GM23338 (cell line): ENCODE data around the gene FOXK2. TPM values are rescaled to one million over a fixed set of nuclear protein-coding genes. Genes with fewer than 3 reads are reported as not detected.
"Not testable (repeated sequence)": the region's sequence is repeated elsewhere in the genome, so short reads cannot be mapped to it uniquely, and the experiment has no call there.

Source experiments
- ATAC-seq: fragments of 200-7000 bp; cut with Tn5 transposase; 3 replicates; pipeline ENCODE4 v1.9.1; 2020
- DNase-seq: peaks from one replicate; pipeline ENCODE4 v3.0.0-alpha.2; 2015; ENCODE audit warnings: low spot score
- H2AFZ ChIP-seq: fragments of 200-600 bp; sonication (generic); 2 replicates; pipeline ENCODE4 v1.8.0; 2016; ENCODE audit warnings: antibody characterized with exemption, mild to moderate bottlenecking, moderate library complexity
- H3F3A ChIP-seq: fragments of 200-600 bp; sonication (generic); replicated peaks from 2 replicates; pipeline ENCODE4 v1.8.0; 2017; ENCODE audit warnings: antibody characterized with exemption, mixed run types, low read depth
- H3K27ac ChIP-seq: fragments of 200-600 bp; sonication (generic); 2 replicates; pipeline ENCODE4 v1.6.1; 2016; ENCODE audit warnings: low read depth
- H3K27me3 ChIP-seq: fragments of 200-600 bp; sonication (generic); 2 replicates; pipeline ENCODE4 v1.8.0; 2016; ENCODE audit warnings: mild to moderate bottlenecking, mixed run types, moderate library complexity; ENCODE audit not compliant: insufficient read depth
- H3K36me3 ChIP-seq: fragments of 200-600 bp; sonication (generic); 2 replicates; pipeline ENCODE4 v1.8.0; 2016; ENCODE audit warnings: mild to moderate bottlenecking; ENCODE audit not compliant: insufficient read depth
- H3K4me1 ChIP-seq: fragments of 200-600 bp; sonication (generic); 2 replicates; pipeline ENCODE4 v1.8.0; 2016; ENCODE audit warnings: mild to moderate bottlenecking, moderate library complexity; ENCODE audit not compliant: insufficient read depth
- H3K4me2 ChIP-seq: fragments of 200-600 bp; sonication (generic); 2 replicates; pipeline ENCODE4 v1.7.1; 2017; ENCODE audit warnings: mixed run types
- H3K4me3 ChIP-seq: fragments of 200-600 bp; sonication (generic); 2 replicates; pipeline ENCODE4 v1.6.1; 2016; ENCODE audit warnings: mixed run types
- H3K79me2 ChIP-seq: fragments of 200-600 bp; sonication (generic); replicated peaks from 2 replicates; pipeline ENCODE4 v1.8.0; 2017; ENCODE audit warnings: mild to moderate bottlenecking; ENCODE audit not compliant: insufficient read depth
- H3K9me2 ChIP-seq: fragments of 200-600 bp; sonication (generic); 2 replicates; pipeline ENCODE4 v1.8.0; 2017; ENCODE audit not compliant: insufficient read depth
- H4K20me1 ChIP-seq: fragments of 200-600 bp; sonication (generic); replicated peaks from 2 replicates; pipeline ENCODE4 v1.8.0; 2017; ENCODE audit warnings: mild to moderate bottlenecking; ENCODE audit not compliant: insufficient read depth
- H3K27ac Mint-ChIP-seq: 2 replicates; pipeline ENCODE4 v1.8.0; 2020; ENCODE audit warnings: inconsistent platforms, mild to moderate bottlenecking, moderate library complexity, mixed read lengths
- H3K27me3 Mint-ChIP-seq: 3 replicates; pipeline ENCODE4 v1.8.0; 2022; ENCODE audit warnings: low read depth, mild to moderate bottlenecking, moderate library complexity, mixed read lengths, inconsistent platforms; ENCODE audit not compliant: insufficient read depth, poor library complexity
- H3K36me3 Mint-ChIP-seq: 3 replicates; pipeline ENCODE4 v1.8.0; 2021; ENCODE audit warnings: low read depth, mild to moderate bottlenecking, inconsistent platforms, moderate library complexity, mixed read lengths
- H3K4me1 Mint-ChIP-seq: 3 replicates; pipeline ENCODE4 v1.8.0; 2020; ENCODE audit warnings: mild to moderate bottlenecking, inconsistent platforms, mixed read lengths
- H3K4me3 Mint-ChIP-seq: 3 replicates; pipeline ENCODE4 v1.8.0; 2021; ENCODE audit warnings: moderate library complexity, mild to moderate bottlenecking, inconsistent platforms, mixed read lengths
- H3K9me3 Mint-ChIP-seq: 3 replicates; pipeline ENCODE4 v1.8.0; 2020; ENCODE audit warnings: moderate library complexity, mild to moderate bottlenecking, inconsistent platforms, mixed read lengths
- EZH2phosphoT487 ChIP-seq: fragments of 200-600 bp; sonication (generic); IDR thresholded peaks from one replicate; pipeline ENCODE4 v1.8.1; 2018; ENCODE audit warnings: antibody characterized with exemption; ENCODE audit not compliant: unreplicated experiment
- NANOG ChIP-seq: IDR thresholded peaks from 2 replicates; pipeline ENCODE4 v1.6.1; 2016; ENCODE audit warnings: antibody characterized with exemption, borderline replicate concordance
- POLR2AphosphoS5 ChIP-seq: IDR thresholded peaks from 2 replicates; pipeline ENCODE4 v1.6.1; 2016; ENCODE audit warnings: antibody characterized with exemption, low read depth
- ZNF114 ChIP-seq: fragments of 250-450 bp; sonication (Bioruptor Pico); IDR thresholded peaks from 2 replicates; pipeline ENCODE4 v1.5.0; 2020; ENCODE audit warnings: mild to moderate bottlenecking, moderate library complexity
- ZNF331 ChIP-seq: fragments of 250-450 bp; sonication (Bioruptor Pico); IDR thresholded peaks from 2 replicates; pipeline ENCODE4 v1.5.0; 2020; ENCODE audit warnings: low read depth, mild to moderate bottlenecking, moderate library complexity
- polyA plus RNA-seq: library from polyadenylated mRNA; unstranded; fragments of >200 nt; fragmentation: Nextera tagmentation; extraction: Ambion mirVana; gene quantifications from 2 replicates; pipeline ENCODE4 v1.2.1, GENCODE V29; 2016
- total RNA-seq: library from RNA; depleted of rRNA; stranded (reverse); fragments of >200 nt; shearing (Covaris generic); gene quantifications from 2 replicates; pipeline ENCODE4 v1.2.3, GENCODE V29; 2014
- TF ChIP-seq, protein P1 (sequence below): IDR thresholded peaks from one replicate; pipeline ENCODE4 v1.6.1; 2018; ENCODE audit warnings: antibody characterized with exemption; ENCODE audit not compliant: unreplicated experiment
- TF ChIP-seq, protein P2 (sequence below): IDR thresholded peaks from 2 replicates; pipeline ENCODE4 v1.6.1; 2016; ENCODE audit warnings: antibody characterized with exemption
- TF ChIP-seq, protein P3 (sequence below), 2 experiments: fragments of 200-600 bp in 1 of 2; sonication (generic) in 1 of 2; conservative IDR thresholded peaks; 2 replicates each; pipeline versions ENCODE4 v1.5.1 to v1.6.1; 2016 to 2017; ENCODE audit warnings: antibody characterized with exemption in 2 of 2, low read depth in 2 of 2, mild to moderate bottlenecking in 2 of 2, moderate library complexity in 1 of 2

The FOXK2 gene
- total and polyA plus RNA-seq, 2 experiments from 2014 or later: 12.3 to 66.0 TPM

DNA sequence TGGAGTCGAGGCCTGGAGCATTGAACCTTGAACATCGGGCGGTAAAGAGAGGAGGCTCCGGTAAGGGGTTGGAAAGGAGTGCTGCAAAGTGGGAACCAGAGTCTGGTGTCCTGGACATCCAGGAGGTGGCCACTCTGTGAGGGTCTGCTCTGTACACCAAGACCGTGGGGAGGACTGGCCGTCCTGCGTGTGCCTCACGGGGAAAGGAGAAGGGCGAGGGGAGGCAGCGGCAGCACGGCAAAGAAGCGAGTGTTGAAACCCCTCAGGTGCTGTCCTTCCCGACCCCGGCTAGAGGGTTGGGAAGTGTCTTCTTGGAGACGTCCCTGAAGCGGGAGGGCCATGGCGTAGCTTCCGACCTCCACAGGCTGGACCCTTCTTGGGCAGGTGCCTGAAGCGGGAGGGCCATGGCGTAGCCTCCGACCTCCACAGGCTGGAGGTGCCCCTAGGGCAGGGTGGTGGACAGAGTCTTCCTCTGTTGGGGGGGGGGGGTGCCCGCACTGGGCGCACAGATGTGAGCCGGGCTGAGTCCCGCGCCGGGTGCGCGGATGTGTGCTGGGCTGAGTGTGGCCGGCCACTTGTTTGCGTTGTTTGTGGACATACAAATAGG is 42.0 kb downstream of the FOXK2 start (continued):
- TF ChIP-seq, protein P1, sequence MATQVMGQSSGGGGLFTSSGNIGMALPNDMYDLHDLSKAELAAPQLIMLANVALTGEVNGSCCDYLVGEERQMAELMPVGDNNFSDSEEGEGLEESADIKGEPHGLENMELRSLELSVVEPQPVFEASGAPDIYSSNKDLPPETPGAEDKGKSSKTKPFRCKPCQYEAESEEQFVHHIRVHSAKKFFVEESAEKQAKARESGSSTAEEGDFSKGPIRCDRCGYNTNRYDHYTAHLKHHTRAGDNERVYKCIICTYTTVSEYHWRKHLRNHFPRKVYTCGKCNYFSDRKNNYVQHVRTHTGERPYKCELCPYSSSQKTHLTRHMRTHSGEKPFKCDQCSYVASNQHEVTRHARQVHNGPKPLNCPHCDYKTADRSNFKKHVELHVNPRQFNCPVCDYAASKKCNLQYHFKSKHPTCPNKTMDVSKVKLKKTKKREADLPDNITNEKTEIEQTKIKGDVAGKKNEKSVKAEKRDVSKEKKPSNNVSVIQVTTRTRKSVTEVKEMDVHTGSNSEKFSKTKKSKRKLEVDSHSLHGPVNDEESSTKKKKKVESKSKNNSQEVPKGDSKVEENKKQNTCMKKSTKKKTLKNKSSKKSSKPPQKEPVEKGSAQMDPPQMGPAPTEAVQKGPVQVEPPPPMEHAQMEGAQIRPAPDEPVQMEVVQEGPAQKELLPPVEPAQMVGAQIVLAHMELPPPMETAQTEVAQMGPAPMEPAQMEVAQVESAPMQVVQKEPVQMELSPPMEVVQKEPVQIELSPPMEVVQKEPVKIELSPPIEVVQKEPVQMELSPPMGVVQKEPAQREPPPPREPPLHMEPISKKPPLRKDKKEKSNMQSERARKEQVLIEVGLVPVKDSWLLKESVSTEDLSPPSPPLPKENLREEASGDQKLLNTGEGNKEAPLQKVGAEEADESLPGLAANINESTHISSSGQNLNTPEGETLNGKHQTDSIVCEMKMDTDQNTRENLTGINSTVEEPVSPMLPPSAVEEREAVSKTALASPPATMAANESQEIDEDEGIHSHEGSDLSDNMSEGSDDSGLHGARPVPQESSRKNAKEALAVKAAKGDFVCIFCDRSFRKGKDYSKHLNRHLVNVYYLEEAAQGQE: no peak
- TF ChIP-seq EZH2phosphoT487: no peak
- no peak for TF ChIP-seq POLR2AphosphoS5
- TF ChIP-seq, protein P2, sequence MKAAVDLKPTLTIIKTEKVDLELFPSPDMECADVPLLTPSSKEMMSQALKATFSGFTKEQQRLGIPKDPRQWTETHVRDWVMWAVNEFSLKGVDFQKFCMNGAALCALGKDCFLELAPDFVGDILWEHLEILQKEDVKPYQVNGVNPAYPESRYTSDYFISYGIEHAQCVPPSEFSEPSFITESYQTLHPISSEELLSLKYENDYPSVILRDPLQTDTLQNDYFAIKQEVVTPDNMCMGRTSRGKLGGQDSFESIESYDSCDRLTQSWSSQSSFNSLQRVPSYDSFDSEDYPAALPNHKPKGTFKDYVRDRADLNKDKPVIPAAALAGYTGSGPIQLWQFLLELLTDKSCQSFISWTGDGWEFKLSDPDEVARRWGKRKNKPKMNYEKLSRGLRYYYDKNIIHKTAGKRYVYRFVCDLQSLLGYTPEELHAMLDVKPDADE: no peak
- no peak for TF ChIP-seq NANOG
- no peak for TF ChIP-seq ZNF114 (CRISPR knock-in tag)

DNA sequence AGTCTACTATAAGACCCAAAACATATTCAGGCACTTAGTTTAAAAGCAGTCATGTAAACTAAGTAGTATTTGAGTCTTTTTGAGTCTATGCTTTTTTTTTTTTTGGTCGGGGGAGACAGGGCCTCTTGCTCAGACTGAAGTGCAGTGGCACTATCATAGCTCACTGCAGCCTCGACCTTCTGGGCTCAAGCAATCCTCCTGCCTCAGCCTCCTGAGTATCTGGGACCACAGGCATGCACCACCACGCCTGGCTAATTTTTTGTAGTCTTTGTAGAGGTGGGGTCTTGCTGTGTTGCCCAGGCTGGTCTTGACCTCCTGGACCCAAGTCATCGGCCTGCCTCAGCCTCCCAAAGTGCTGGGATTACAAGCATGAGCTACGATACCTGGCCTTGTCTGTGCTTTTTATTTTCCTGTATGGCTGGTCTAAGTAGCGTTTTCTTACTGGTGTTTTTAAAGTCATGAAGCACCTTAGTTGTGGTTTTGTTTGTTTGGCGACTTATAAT is 43.2 kb downstream of the FOXK2 start:
- not testable (repeated sequence) for H3K4me3 Mint-ChIP-seq, H3K4me2 ChIP-seq, H3F3A ChIP-seq, H3K9me3 Mint-ChIP-seq, H3K27me3 ChIP-seq, DNase-seq, H3K27ac Mint-ChIP-seq, H3K27ac ChIP-seq, H3K4me1 ChIP-seq, H2AFZ ChIP-seq, H3K4me3 ChIP-seq, ATAC-seq, H3K9me2 ChIP-seq
- Histone ChIP-seq H4K20me1 (peaks cover 83% of the 10 kb centered on the region), H3K36me3 (peaks cover 13% of the 10 kb centered on the region), H3K79me2 (peaks cover 95% of the 10 kb centered on the region)
- Mint-ChIP-seq H3K36me3 (peaks cover 18% of the 10 kb centered on the region), H3K27me3 (peaks cover 14% of the 10 kb centered on the region), H3K4me1 (peaks cover 33% of the 10 kb centered on the region)

DNA sequence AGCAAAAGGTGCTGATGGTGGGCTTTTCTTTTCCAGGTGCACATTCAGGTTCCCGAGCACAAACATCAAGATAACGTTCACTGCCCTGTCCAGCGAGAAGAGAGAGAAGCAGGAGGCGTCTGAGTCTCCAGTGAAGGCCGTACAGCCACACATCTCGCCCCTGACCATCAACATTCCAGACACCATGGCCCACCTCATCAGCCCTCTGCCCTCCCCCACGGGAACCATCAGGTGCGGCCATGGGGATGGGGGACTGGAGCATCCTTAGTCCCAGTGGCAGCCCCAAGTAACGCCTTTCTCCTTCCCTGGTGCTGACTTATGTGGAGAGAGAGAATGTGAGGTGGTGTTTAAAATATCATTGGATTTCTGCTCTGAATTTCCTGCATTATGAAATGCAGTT is 43.8 kb downstream of the FOXK2 start:
- no peak overlapping the region for H3K4me2 ChIP-seq
- DNase-seq (no peak), ATAC-seq (no peak)
- H3K27ac ChIP-seq: no peak overlapping the region
- Mint-ChIP-seq H3K36me3 (peaks cover 21% of the 10 kb centered on the region), H3K4me1 (peaks cover 29% of the 10 kb centered on the region), H3K4me3 (no peak overlapping the region), H3K27ac (0 out of 2 replicates have a peak overlapping the region, but pooled peaks have one; percentile 23), H3K9me3 (no peaks in the 10 kb centered on the region), H3K27me3 (peaks cover 11% of the 10 kb centered on the region)
- no peaks in the 10 kb centered on the region; the same call in 1 of the 2 replicates for H3K4me1 ChIP-seq
- H4K20me1 ChIP-seq: peaks cover 81% of the 10 kb centered on the region
- H3K36me3 ChIP-seq: peaks cover 18% of the 10 kb centered on the region
- no peak overlapping the region for H3K4me3 ChIP-seq
- peaks cover 5% of the 10 kb centered on the region; the same call in 1 of the 2 replicates for H3F3A ChIP-seq
- H2AFZ ChIP-seq: no peak overlapping the region
- H3K9me2 ChIP-seq: no peaks in the 10 kb centered on the region
- H3K27me3 ChIP-seq: no peaks in the 10 kb centered on the region
- peaks cover 95% of the 10 kb centered on the region for H3K79me2 ChIP-seq
- TF ChIP-seq, protein P1: no peak
- TF ChIP-seq, protein P3, sequence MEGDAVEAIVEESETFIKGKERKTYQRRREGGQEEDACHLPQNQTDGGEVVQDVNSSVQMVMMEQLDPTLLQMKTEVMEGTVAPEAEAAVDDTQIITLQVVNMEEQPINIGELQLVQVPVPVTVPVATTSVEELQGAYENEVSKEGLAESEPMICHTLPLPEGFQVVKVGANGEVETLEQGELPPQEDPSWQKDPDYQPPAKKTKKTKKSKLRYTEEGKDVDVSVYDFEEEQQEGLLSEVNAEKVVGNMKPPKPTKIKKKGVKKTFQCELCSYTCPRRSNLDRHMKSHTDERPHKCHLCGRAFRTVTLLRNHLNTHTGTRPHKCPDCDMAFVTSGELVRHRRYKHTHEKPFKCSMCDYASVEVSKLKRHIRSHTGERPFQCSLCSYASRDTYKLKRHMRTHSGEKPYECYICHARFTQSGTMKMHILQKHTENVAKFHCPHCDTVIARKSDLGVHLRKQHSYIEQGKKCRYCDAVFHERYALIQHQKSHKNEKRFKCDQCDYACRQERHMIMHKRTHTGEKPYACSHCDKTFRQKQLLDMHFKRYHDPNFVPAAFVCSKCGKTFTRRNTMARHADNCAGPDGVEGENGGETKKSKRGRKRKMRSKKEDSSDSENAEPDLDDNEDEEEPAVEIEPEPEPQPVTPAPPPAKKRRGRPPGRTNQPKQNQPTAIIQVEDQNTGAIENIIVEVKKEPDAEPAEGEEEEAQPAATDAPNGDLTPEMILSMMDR (conservative IDR thresholded peaks at IDR 0.05; ENCODE audit: low read depth in 2 of 2): no peak
- TF ChIP-seq, protein P2: no peak
- TF ChIP-seq ZNF331 (CRISPR knock-in tag): no peak
